Ammon's horn (tissue), 1 donor: ENCODE data around the gene INSIG1.

Experiments used
- DNase-seq: peaks from one replicate; pipeline ENCODE4 v3.0.0-alpha.2; 2016; ENCODE audit warnings: low spot score

Gene INSIG1

DNA sequence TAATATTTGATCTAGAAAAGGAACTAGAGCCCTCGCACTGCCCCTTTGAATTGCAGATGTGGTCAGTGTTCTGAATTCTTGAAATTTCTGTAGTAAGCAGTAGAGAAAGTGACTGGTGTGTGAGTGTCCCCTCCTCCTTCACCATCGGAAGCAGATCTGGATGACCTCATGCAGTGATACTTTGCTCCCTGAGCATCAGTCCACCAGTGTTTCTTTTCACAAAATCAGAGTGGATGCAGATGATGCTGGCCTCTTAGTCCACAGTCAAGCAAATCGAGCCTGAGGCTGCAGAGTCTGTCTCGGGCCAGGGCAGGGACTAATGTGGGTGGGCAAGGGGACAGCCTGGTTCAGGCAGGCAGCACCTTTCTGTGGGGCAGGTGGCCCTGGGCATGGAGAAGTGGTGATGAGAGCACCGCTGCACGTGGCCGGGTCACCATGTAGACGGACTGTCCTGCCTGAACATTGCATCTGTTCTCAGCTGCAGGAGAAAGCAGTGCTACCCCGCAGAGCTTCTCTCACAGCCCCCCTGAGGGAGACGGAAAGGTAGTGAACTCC lies 5.4 kb downstream of the INSIG1 start:
- DNase-seq: no peak

GRCh38 chr7:155303897-155304296 lies 6.2 kb downstream of the INSIG1 start:
- DNase-seq: no peak

DNA sequence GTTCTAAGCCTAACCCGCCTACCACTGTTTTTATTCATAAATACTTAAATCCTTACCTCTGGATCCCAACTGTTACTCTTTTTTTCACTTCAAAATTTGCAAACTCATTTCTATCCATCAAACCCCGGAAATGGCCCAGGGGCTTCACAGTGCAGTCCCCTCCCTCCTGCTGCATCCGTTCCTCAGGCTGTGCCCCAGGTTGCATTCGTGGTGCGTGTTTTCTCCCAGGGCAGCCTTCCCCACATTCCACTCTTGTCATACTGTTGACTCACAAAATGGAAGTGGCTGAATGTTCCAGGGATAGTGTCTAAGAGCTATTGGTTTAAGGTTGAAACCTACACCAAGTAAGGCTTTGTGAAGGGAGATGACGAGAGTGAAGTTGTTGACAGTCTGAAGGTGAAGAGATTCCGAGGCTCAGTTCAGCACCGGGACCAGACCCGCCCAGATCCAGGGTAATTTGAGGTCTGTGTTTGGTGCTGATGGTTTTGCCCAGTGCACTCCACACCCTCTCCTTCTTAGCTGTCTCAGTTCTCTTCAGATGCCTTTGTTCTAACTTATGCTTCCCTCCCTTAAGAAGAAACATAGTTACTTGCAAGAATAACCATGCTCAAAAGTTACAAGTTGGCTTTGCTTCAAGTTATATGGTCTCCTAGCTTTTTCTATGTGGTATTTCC lies 7.7 kb downstream of the INSIG1 start:
- no peak for DNase-seq

DNA sequence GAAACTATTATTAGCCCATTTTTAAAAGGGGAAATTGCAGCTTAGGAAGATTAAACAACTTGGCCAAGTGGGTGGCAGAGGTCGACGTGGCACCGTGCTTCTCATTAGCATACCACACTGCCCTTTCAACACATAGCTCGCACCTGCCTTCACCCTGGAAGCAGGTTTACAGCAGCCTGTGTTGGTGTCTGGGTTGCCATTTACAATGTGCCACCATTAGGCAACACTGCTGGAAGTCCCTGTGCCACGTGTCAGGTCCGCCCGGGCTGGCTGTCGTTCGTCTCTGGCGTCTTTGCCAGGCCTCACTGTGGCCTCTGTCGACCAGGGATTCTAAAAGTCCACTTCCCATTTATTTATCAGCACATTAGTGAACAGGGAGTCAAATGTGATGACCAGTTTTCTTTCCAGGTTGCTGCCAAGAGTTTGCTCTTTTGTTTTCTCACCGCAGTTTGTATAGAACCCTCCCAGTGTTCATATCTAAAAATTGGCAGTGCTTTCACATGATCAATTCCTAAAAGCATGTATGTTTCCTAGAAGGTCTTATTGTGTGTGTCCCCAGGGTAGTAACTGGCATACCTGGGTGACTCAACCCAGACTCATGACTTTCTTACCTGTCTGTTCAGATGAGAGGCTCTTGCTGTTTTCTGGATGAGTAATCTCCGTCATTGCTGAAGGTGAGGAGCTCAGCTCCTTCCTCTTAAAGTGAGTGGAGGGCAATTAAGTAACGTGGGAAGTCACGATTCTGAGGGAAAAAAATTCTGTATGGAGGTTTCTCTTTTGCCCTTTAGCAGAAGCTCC lies 9.2 kb downstream of the INSIG1 start:
- no peak for DNase-seq

DNA sequence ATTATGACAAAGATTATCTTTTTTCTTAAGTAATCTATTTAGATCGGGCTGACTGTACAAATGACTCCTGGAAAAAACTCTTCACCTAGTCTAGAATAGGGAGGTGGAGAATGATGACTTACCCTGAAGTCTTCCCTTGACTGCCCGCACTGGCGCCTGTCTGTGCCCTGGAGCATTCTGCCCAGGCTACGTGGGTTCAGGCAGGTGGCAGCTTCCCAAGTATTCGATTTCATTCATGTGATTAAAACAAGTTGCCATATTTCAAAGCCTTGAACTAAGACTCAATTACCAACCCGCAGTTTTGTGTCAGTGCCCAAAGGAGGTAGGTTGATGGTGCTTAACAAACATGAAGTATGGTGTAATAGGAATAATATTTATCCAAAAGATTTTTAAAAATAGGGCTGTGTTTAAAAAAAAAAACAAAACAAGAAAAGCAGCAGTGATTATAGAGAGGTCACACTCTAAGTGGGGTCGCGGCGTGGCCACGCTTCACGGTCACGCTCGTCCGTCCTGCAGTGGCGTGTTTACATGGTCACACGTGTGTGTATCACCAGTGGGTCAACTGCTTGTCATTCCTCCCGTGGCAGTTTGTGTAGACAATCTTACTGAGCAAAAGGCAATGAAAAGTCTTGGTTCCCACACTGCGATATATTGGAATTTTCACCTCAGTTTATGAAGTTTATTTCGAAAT lies 10.8 kb downstream of the INSIG1 start:
- no peak for DNase-seq

DNA sequence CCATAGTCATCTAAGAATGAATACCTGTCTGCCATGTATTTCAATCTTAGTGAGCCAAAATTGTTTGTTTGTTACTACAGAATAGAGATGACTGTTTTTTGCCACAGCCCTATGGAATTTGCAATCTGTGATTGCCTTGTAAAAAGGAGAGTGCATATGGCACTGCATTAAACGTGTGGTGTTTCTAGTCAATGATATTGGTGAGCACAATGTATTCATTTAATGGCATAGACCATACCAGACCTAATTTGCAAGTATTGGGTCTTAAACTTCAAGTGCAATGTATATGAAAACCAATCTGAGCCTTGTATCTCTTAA lies 11.3 kb downstream of the INSIG1 start:
- DNase-seq: no peak

- DNase-seq: no peak
Observed at GRCh38 chr7:155310425-155311114, 12.9 kb downstream of the INSIG1 start.

DNA sequence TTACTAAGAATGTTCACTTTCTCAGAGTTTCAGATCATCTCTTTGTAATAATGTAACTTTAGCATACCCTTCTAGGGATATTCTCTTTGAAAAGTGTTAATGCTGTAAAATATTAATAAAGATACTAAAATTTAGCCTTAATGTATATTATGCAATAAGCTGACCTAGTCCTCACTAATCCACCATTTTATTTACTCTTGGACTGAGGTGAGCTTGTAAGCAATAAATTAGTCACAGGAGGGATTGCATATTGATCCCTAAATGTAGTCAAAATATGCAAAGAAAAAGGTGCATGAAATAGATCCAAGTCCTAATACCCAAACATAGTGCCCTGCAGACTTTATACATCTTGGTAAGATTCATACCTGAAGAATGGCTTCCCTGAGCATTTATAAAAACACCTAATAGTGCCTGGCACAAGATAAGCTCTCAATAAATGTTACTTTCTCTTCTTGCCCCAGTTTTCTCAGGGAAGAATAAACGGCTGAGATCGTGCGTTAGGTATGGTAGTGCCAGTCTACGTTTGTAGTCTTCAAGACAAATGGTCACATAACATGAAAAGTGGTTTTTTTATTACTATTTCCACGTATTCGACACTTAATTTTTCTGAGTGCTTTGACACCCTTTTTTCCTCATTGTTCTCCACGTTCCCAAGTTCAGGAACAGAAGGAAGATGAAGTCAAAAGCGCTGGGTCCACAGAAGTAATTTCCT lies 14.3 kb downstream of the INSIG1 start:
- DNase-seq: no peak

DNA sequence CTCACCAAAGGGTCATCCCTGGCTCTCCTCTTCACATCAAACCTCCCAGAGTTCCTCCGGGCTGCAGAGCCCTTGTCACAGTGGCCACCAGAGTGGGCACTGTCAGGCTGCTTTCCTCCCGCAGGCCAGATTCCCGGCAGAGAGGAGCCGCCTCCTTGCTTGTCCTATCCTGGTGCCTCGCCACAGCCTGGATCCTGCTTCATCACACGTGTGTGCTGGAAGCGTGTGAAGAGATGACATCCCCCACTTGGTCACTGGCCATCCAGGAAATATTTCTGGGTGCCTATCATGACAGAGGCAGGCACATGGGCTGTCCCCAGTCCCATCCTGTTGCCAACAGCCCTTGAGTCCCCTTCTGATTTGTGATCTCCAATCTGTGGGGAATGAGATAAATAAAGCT lies 15.0 kb downstream of the INSIG1 start:
- DNase-seq: no peak

GRCh38 chr7:155313096-155313495 lies 15.4 kb downstream of the INSIG1 start:
- DNase-seq: no peak

DNA sequence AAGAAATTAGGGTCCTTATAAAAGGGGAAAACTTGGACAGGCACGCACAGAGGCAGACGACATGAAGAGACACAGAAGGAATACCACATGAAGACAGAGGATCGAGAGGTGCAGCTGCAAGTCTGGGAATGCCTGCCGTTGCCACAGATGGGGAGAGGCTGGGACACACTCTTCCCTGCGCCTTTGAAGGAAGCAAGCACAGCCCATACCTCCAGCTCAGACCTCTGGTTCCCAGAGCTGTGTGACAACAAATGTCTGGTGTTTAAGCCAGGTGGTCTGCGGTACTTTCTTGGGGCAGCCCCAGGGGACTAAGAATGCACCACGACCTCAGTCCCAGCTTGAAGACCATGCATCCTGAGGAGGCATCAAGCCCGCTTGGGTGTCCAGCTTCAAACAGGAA lies 18.3 kb downstream of the INSIG1 start:
- DNase-seq: no peak

DNA sequence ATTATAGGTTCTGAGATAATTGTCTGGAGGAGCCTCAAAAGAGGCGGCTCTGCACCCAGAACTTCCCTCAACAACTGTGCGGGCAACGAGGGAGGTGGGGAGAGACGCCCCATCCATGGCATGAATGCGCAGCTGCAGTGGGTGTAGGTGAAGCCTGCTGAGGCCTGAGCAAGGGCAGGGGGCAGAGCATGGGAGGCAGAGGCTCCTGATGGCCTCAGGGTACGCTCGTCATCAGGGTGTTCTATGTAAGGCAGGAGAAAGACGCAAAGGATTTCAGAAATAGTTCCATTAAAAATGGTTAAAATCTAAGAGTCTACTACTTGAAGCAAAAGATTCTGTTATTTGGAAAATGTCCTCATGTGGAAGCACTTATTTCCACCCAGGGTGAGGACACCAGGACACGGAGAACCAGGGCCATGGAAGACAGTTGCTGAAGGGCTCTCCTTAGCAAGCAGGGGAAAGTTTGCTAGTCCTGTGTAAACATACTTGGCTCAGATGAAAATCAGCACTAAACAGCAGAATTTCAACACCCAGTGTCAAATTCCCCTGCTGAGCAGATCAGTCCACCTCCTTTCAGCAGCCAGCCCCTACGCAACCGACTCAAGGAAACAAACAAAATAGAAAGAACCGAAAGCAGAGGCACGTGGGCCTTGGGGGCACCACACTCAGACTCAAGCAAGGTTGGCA lies 18.9 kb downstream of the INSIG1 start:
- DNase-seq: no peak

- no peak for DNase-seq
Observed at GRCh38 chr7:155317114-155317434, 19.4 kb downstream of the INSIG1 start.

DNA sequence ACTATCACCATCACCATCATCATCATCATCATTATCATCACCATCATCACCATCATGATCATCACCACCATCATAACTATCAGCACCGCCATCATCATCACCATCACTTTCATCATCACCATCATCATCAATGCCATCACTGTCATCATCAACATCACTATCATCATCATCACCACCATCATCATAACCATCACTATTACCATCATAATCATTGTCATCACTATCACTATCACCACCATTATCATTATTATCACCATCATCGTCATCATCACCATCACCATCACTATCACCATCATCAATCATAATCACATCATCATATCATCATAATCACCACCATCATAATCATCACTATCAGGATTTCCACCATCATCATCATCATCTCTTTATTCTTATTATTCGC lies 20.6 kb downstream of the INSIG1 start:
- no peak for DNase-seq

DNA sequence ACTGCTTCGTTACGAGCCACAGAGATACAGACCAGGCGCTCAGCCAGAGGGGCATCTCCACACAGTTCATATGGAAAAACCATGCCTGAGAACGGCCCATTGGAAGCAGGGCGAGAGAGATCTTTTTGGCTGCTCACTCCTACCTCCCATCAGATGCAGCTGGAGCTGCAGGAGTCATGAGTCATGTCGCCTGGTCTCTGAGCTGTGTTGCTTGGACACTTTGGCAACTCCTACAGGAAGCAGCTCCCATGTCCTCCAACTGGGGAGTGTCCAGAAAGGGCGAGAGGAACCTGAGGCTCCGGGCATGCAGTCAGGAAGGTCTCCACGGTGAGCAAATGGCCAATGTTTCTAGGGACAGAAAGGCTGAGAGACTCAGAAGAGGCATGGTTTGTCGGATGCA lies 24.9 kb downstream of the INSIG1 start:
- DNase-seq: no peak

DNA sequence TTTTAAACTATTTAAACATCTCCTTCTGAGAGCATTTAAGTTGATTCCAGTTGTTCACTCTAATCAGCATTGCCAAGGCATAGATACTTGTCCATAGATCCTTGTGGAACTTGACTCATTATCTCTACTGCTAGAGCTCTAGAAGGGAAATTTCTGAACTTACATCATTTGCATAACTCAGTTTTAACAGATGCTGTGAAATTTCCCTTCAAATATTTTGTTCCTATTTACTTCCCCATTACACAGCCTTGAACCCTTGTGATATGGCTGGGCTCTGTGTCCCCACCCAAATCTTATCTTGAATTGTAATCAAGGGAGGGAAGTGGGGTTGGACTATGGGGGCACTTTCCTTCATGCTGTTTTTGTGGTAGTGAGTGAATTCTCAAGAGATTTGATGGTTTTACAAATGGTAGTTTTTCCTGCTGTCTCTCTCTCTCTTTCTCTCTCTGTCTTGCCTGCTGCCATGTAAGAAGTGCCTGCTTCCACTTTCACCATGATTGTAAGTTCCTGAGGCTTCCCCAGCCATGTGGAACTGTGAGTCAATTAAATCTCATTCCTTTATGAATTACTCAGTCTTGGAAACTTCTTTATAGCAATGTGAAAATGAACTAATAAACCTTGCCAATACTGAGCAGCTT lies 25.4 kb downstream of the INSIG1 start:
- no peak for DNase-seq

DNA sequence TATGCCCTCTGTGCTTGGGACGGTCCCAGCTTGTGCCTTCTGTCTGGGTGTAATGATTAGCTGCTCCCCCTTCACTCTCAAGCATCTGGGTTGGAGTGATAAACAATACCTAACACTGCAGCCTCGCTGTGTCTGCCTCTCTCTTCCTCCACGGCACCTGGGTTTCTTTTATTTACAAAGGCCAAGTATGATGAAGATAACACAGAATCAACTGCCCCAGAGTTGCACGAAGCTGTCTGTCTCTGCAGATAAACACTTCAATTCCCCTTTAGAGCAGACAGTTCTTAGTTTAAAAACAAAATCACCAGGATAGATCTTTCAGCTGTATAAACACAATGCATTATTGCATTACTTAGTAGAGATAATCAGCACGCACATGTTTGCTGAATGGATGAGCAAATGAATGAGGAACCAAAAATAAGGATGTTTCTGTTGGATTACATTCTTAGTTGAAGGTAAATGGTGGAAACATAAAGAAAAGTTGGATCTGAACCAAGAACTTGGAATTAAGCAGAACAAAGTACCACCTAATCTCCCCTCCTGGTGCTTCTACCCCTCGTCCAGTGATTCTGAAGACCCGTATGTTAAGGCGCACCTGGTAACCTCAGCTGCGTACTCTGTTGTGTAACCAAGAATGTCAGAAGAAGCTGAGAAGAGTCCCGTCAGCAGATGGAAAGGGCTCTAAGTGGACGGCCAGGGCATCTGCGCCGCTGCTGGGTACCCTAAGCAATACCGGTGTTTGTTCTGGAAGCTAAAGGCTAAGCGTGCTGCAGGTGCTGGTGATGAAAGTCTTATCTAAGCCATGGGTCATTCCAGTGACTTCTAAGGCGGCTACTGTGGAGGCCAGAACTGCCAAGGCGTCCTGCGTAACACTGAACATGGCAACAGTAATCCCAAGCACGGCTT lies 26.6 kb downstream of the INSIG1 start:
- no peak for DNase-seq

DNA sequence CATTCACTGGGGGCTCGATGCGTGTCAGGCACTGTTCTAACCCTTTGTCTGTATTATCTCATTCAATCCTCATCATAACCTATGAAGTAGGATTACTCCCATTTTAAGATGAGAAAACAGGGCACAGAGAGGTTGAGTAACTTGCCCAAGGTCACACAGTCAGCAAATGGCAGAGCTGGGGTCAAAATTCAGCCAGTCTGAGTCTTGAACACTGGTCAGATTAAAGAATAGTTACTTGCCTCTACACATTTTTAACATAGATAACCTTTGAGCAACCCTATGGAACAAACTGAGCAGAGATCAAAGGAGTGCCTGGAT lies 27.2 kb downstream of the INSIG1 start:
- no peak for DNase-seq

DNA sequence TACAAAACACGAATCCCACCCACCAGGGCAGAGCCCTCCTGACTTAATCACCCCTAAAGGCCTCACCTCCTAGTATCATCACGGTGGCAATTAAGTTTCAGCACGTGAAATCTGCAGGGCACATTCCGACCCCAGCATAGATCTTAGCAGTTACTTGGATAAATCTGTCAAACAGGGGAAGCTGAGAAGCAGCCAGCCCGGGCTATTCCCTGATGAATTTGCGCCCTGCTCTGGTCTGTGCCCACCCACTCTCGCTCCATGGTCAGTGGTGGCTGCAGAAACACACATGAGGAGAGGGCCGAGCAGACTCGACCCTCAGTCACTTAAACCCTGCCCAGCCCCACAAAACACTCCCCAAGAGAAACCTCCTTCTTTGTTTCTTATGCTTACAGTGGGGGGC lies 28.7 kb downstream of the INSIG1 start:
- no peak for DNase-seq
